ENCODE data around the gene ZYG11A.

The ZYG11A gene

DNA sequence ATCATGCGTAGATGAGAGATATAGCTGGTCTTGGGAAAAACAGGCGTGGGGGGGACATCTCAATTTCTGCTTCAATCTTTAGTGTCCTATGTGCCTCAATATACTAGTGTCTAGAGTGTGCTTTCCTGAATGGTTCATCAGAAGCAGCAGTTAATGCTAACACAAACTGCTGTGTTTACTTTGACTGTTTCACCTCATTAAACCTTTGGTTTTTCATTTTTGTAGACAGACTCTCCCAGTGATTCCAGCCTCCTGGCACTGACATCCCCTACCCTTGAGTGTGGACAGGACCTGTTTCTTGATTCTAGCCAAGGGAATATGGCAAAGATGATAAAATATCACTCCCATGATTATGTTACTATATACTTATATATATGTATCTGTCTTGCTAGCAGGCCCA, 37.6 kb downstream of the ZYG11A start:
- DNase-seq = no peak

DNA sequence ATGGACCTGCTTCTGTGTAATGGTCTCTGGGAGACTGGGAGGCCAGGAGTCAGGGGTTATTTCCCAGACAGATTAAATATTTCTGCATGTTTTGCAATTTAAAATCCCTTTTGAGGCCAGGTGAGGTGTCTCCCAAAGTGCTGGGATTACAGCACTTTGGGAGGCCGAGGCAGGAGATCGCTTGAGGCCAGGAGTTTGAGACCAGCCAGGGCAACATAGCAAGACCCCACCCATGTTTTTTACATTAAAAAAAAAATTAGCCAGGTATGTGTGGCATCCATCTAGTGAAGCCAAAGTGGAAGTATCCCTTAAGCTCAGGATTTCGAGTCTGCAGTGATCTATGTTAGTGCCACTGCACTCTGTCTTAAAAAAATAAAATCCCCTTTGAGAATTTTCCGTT, 44.9 kb downstream of the ZYG11A start:
- no peak for DNase-seq

DNA sequence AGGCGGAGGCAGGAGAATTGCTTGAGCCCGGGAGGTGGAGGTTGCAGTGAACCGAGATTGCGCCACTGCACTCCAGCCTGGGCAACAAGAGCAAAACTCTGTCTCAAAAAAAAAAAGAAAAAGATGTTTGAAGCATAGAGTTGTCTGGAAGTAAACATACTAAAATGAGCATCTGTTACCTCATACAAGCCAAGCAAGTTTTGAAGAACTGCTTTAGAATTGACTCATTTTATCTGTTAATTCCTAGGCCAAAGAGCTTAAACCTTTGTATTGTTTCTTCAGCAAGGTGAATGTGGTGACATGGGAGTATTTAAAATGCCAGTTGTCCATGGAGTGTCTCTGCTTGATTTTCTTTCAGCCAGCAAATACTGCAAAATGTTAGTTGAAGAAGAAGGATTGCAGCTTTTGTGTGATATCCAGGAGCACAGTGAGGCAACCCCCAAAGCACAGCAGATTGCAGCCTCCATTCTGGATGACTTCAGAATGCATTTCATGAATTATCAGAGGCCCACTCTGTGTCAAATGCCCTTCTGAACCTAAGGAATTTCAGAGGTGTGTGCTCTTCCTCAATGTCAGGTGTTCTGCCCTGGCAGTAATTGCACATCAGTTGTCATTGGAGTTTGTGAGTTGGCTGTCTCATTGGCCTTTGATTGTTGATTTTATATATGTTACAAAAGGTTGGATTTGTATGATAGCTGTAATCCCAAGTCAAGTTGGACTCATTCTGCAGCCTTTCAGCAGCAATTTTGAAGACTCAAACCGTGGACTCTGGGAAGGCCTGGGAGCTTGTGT, 50.1 kb downstream of the ZYG11A start:
- DNase-seq = no peak

DNA sequence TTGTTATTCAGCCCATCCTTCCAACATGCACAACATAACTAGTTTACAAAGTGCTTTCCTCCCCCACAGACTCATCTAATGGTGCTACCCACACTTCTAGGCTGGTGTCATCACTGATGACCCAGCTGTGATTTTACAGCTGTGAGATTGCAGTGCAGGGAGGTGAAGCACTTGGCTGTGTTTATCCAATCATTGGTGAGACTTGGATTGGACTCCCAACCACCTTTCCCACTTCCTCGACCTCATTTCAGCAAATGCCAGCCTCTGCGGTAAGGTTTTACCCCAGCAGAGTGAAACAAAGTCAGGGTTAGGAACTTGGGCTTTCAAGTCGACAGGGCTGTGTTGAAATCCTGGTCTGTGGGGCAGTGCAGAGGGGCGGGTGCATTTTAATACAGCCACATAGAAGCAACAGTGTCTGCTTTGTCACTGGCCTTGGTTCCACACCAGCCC, 56.9 kb downstream of the ZYG11A start:
- no peak for DNase-seq

DNA sequence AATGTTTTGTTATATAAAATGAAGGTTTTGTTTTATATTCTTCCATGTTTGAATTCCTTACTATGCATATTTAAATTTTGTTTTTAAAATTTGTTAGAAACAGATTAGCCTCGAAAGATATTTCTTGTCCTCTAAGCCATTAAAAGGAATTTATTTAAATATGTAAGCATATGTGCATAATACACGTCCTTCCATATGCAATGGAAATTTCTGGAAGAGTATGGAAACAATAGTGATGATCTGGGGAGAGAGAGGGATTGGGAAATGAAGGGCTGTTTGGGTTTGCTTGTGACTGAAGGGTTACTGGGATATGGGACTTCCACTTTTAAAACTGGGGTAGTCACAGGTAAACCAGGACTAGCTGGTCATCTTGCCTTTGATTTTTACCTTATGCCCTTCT, 57.8 kb downstream of the ZYG11A start:
- no peak for DNase-seq

DNA sequence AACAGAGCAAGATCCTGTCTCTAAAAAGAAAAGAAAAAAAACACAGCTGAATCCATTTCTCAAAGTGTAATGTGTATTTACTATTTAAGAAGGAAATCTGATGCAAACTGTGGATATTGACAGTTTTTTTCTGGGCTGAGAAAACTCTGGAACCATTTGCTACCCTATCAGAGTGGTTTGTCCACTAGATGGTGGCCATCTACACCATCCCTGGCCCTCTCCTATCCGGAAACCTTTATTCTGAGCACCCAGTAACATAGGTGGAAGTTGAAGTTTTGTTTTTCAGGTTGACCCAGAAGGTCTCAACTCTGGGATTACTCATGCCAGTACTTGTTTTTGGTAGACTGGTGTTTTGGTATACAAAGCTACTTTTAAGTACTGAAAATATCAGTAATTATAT, 58.8 kb downstream of the ZYG11A start:
- no peak for DNase-seq

DNA sequence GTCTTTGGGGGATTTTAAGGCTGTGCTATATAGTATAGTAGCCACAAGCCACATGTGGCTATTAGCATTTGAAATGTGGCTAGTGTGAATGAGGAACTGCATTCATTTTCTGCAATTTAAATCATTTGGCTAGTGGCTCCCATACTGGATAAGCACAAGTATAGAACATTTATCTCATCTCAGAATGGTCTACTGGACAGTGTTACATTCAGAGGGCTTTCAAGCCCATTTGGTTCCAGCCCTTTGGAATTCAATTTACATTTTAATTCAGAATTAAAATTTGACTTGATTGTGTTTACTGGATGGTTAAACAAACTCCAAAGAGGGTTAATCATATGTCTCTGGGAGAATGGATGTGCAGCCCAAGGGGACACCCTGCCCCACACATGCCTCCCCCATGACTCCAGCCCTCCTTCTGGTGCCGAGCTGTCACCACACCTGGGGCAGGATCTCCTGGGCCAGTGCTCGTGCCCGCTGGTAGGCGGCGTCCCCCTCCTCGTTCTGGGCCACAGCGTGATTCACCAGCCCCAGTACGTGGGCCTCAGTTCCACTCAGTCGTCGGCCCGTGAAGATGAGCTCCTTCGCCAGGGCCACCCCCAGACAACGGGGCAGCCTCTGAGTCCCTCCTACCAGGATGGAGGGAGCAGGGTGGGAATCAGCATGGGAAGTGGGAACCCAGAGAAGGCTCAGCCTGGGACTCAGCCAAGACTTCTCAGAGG, 61.8 kb downstream of the ZYG11A start:
- no peak for DNase-seq

DNA sequence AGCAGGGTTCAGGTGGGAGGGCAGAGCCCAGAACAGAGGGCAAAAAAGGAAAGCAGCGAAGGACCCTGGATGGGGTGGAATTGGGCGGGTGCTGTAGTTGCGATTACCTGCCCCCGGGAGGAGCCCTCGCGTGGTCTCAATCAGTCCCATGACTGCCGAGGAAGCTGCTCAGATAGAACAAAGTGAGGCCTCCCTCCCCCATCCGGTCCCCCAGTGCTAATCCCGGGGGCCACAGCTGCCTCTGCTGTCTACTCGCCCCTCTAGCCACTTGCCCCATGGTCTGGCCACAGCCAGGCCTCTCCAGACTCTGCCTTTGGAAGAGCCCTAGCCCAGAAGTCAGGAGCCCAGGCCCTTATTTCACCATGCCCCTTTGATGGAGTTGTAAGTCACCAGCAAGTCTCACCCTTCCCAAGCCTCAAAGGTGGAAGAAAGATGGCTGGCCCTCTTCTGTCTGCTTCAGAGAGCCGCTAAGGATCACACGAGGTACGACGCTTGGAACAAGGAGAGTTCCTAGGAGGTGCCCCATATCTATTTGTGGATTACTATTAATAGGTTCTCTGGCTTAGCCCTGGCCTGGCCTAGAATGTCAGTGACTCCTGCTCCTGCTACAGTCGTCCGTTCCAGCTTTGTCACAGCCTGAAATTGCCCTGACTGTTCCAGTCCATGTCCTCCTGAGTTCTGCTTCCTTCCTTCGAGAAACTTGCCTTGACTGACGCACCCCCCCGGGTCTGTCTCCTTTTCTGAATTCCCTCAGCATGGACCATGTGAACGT, 62.6 kb downstream of the ZYG11A start:
- no peak for DNase-seq

DNA sequence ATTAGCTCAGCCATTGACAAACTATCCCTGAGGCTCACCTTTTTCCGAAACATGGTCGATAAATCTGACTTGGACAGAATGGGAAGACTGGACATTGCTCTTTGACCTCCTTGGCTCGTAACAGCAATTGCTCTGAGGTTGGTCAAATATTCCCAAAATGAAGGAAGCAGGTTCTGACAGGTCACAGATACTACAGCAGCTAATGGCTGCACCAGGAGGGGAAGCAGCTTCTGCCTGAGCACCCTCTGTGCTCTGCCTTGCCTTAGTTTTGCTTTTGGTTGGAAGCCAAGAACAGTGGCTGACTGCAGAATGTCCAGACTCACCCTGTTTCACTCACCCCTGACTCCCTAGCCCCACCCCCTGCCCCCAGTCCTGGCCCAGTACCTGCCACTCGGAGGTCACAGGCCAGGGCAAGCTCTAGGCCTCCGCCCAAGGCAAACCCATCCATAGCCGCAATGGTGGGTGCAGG, 63.6 kb downstream of the ZYG11A start:
- DNase-seq = no peak

DNA sequence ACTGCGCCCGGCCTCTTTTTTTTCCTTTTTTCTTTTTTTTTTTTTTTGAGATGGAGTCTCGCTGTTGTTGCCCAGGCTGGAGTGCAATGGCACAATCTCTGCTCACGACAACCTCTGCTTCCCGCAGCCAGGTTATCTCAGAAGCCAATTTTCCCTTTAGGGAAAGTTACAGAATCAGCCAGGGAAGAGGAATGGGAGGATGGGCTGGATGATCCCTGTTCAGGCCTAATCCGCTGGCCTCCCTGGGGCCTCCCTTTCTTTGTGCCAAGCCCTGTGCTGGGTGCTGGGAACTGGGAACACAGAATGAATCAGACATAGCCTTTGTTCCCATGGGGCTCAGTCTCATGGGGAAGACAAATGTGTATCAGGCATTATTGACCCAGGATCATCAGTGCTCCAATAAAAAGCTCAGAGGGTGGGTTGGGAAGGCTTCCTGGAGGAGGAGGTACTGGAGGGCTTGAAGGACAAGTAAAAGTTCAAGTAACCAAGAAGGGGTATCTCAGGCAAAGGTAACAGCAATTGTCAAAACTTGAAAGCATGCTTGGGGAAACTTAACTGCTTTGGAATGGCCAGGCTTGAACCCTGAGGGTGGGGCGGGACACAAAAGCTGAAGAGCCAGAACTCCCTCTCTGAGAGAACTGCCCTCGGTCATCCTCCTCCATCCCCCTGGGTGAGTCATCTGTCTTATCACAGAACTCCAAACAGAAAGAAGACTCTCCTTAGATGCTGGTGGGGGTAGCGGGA, 64.7 kb downstream of the ZYG11A start:
- no peak for DNase-seq

DNA sequence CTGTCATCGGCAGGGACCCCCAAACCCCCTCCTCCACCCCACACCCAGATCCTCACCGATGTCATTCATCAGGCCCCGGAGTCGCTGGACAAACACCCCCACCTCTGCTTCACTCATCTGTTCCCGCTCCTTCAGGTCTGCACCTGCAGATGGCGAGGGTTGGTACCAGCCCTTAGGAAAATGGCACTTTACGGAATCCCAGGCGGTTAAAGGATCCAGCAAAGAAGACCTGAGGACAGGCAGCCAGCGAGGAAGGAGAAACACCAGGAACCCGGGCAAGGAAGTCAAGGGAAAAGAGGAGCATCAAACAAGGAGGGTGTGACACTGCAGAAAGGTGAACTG, 65.2 kb downstream of the ZYG11A start:
- DNase-seq = no peak

DNA sequence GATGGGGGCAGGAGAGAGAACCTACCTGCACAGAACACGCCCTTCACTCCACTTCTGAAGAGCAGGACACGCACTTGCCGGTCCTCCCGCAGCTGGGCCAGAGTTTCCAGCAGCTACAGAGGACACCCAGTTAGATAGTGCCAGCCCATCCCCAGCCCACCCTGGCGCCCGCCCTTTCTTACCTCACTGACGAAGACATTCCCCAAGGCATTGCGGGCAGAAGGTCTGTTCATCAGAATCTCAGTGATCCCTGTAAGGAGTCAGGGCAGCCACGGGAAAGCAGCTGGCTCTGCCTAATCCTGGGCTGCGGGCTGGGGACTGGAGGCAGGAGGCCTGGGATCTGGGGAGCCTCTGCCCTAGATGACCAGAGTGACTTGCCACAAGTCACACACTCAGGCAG, 69.0 kb downstream of the ZYG11A start:
- DNase-seq = no peak

DNA sequence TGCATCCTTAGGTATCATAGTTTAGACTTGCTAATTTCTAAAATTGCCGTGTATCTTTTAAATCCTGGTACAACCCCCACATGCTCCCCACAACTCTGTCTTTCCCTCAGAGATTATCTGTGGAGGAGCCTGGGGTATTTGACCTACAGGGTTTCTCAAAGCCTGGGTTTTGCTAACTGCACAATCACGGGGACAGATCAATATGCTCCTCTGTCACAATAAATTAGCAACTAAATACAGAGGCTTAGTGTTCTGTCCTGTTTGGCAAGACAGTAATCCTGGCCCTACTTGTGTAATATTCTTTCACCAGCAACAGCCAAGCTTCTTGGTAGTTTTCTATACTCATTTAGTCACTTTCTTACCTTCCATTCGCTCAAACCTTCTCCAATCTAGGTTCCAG, 70.5 kb downstream of the ZYG11A start:
- no peak for DNase-seq

DNA sequence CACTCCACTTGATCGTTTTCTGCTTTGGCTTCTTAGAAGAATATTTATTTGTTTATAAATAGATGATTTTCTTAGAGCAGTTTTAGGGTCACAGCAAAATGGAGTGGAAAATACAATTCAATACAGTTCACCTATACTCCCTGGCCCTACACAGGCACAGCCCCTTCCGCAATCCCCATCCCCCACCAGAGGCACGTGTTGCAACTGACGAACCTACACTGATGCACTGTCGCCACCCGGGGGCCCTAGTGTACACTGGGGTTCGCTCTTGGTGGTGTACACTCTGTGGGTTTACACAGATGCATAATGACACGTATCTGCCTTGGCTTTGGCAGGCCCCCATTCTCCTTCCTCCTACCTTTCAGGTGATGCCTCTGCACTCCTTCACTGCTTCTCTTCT, 71.0 kb downstream of the ZYG11A start:
- DNase-seq = no peak

DNA sequence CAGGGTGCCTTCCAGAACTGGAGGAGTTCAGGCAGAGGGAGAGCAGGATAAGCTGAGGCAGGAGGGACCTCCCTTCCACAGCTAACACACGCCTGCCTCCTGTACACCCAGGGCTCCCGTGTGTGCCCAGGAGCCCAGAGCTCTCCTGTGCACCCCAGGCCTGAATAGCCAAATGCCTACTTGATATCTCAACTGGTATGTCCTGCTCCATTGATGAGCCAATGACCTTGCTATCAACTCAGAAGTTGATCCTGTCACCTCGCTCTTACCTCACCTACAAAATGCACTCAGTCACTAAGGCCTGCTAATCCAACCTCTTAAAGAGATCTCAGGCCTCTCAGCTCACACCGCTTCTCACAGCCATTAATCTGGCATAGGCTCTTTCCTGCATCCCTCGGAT, 71.9 kb downstream of the ZYG11A start:
- DNase-seq = no peak

DNA sequence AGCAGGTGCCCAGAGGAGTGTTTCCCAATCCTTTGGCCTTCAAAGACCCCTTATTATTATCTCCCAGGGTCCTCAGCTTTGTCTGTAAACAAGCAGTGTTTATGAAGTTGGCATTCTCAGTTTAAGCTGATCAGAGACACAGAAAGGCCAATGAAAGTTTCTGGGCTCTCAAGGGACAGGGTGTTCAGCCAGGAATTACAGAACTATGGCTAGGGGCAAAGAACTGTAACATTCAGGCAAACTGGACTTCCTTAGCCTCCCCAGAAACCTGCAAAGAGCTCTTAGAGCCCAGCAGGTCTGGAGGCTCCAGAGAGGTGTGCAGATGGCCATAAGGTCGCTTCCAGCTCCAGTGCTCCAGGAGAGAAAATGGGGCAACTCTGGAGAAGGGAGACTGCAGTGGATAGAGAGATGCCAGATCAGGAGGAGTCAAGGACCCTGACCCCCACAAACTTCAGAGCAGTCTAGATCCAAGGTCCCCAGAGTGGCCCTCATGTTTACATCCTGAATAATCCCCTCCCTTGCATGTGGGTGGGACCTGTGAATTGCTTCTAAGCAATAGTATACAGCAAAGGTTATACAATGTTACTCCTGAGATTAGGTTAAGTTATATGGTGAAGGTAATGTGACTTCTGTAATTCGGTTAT, 72.8 kb downstream of the ZYG11A start:
- DNase-seq = no peak

DNA sequence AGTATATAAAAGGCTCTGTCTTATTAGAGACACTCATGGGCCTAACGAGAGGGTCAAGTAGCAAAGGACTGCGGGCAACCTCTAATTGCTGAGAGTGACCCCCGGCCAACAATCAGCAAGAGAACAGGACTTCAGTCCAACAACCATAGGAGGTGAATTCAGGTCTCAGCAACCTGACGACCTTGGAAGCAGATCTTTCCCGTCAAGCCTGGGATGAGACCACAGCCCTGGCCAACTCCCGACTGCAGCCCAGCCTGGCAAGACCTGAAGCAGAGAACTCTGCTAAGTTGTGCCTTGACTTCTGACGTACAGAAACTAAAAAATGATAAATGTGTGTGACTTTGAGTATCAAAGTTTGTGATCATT, 73.3 kb downstream of the ZYG11A start:
- no peak for DNase-seq

DNA sequence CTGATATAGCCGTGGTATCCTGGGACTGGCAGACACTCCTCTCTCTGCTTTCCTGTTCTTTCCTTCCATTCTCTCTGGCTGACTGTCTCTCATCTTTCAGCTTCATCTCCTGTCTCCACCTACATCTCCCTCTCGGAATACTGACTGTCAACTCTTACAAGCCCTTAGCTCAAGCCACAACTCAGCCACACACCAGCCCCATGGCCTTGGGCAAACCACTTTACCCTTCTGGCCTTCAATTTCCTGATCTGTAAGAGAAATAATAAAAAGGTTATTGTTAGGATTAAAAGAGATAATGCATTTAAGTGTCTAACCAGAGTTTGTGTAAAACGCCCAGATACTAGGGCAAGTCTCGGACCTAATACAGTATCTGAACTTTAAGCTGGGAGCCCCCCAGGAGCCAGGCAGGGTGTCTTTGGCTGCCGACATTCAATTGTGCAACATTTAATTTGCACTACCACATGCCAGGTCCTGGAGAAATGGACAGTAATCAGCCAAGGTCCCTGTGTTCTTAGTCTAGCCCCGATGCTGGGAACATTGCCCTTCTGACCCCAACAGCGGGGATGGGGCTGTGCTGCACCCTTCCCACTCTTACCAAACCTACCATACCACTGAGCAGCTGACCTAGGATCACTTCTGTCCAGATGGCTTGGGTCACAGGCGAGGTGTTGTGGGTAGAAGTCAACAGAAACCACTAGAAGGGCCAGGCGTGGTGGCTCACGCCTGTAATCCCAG, 73.8 kb downstream of the ZYG11A start:
- DNase-seq = no peak

DNA sequence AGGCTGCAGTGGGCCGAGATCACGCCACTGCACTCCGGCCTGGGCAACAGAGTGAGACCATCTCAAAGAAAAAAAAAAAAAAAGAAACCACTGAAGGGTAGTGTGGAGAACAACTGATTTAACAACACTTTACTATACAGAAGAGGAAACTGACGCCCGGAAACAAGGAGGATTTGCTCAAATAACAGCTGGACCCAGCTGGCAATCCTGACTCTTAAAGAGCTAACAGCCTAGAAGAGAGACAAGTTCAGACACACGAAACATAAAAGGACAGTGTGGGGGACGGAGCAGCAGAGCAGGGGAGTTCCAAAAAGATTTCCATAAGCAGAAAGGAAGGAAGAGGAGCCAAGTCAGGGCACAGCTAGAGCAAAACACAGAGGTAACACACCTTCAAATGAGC, 74.6 kb downstream of the ZYG11A start:
- no peak for DNase-seq

DNA sequence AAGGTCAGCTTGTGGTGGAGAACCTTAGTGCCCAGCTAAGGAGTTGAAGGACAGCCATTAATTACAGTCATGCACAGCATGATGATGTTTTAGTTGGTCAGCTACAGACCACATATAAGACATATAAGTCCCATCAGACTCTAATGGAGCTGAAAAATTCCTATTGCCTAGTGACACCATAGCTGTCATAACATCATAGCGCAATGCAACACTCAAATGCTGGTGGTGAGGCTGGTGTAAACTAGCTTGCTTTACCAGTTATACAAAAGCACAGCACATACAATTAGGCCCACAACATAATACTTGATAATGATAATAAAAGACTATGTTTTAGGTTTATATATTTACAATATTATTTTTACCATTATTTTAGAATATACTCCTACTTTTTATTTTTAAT, 75.0 kb downstream of the ZYG11A start:
- DNase-seq = no peak

DNA sequence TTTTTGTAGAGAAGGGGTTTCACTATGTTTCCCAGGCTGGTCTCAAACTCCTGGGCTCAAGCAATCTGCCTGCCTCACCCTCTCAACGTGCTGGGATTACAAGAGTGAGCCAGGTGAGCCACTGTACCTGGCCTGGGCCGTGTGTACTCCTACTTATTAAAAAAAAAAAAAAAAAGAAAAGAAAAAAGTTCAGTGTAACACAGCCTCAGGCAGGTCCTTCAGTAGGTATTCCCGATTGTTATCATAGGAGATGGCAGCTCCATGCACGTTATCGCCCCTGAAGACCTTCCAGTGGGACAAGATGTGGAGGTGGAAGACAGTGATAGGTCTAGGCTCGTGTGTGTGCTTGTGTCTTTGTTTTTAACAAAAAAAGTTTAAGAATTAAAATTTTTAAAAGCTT, 75.6 kb downstream of the ZYG11A start:
- DNase-seq = no peak

Data from activated gamma-delta T cell treated with Interleukin-2 at 50 U/mL for 16 hours (primary cell).